ENCODE measurements around the gene MCAT.

Gene MCAT

GRCh38 chr22:43142880-43143562 lies at the start of gene MCAT:
MCAT (minus strand) TSS chr22:43143398; CDS start chr22:43143348, 50 bp downstream.
- DNase-seq (ENCODE audit: low read depth in 1 of 2, low spot score in 1 of 2): peak; percentile 64 to 76

- DNase-seq (ENCODE audit: low read depth in 1 of 2, low spot score in 1 of 2): no peak
These were observed 48.6 kb upstream of the MCAT start for GRCh38 chr22:43191831-43192230.

GRCh38 chr22:43188829-43189545 lies 45.8 kb upstream of the MCAT start:
- no peak for DNase-seq (ENCODE audit: low read depth in 1 of 2, low spot score in 1 of 2)

GRCh38 chr22:43187171-43188099 lies 44.2 kb upstream of the MCAT start:
- peak; percentile 90 to 96 for DNase-seq (ENCODE audit: low read depth in 1 of 2, low spot score in 1 of 2)

GRCh38 chr22:43186272-43187170 lies 43.3 kb upstream of the MCAT start, which contains the start of gene TTLL12:
TTLL12 (minus strand) TSS chr22:43187134; CDS start chr22:43187069, 65 bp downstream.
- peak; percentile 21 to 35 for DNase-seq (ENCODE audit: low read depth in 1 of 2, low spot score in 1 of 2)

- no peak for DNase-seq (ENCODE audit: low read depth in 1 of 2, low spot score in 1 of 2)
These were observed 42.7 kb upstream of the MCAT start for GRCh38 chr22:43185860-43186261.

- DNase-seq (ENCODE audit: low read depth in 1 of 2, low spot score in 1 of 2): no peak
These were observed 40.5 kb upstream of the MCAT start for GRCh38 chr22:43183496-43184277.

- no peak for DNase-seq (ENCODE audit: low read depth in 1 of 2, low spot score in 1 of 2)
These were observed 39.5 kb upstream of the MCAT start for GRCh38 chr22:43182726-43183125.

GRCh38 chr22:43182118-43182517 lies 38.9 kb upstream of the MCAT start:
- no peak for DNase-seq (ENCODE audit: low read depth in 1 of 2, low spot score in 1 of 2)

GRCh38 chr22:43181321-43182076 lies 38.3 kb upstream of the MCAT start:
- DNase-seq (ENCODE audit: low read depth in 1 of 2, low spot score in 1 of 2): no peak

- no peak for DNase-seq (ENCODE audit: low read depth in 1 of 2, low spot score in 1 of 2)
These were observed 37.5 kb upstream of the MCAT start for GRCh38 chr22:43180670-43181069.

GRCh38 chr22:43179911-43180195 lies 36.7 kb upstream of the MCAT start:
- DNase-seq (ENCODE audit: low read depth in 1 of 2, low spot score in 1 of 2): no peak

GRCh38 chr22:43179146-43179910 lies 36.1 kb upstream of the MCAT start:
- no peak for DNase-seq (ENCODE audit: low read depth in 1 of 2, low spot score in 1 of 2)

- no peak for DNase-seq (ENCODE audit: low read depth in 1 of 2, low spot score in 1 of 2)
These were observed 34.3 kb upstream of the MCAT start for GRCh38 chr22:43177479-43177878.

- no peak for DNase-seq (ENCODE audit: low read depth in 1 of 2, low spot score in 1 of 2)
These were observed 32.9 kb upstream of the MCAT start for GRCh38 chr22:43176090-43176489.

- no peak for DNase-seq (ENCODE audit: low read depth in 1 of 2, low spot score in 1 of 2)
These were observed 31.8 kb upstream of the MCAT start for GRCh38 chr22:43174941-43175531.

GRCh38 chr22:43173976-43174720 lies 30.9 kb upstream of the MCAT start:
- no peak for DNase-seq (ENCODE audit: low read depth in 1 of 2, low spot score in 1 of 2)
